Measurements from ENCODE around the gene ZRANB3.
"Not testable (repeated sequence)": the region's sequence is repeated elsewhere in the genome, so short reads cannot be mapped to it uniquely, and the experiment has no call there.

The ZRANB3 gene

GRCh38 chr2:135490376-135490775 is 40.6 kb downstream of the ZRANB3 start:
- DNase-seq (ENCODE audit: low read depth in 2 of 2), result no peak

GRCh38 chr2:135485441-135485840 is 45.6 kb downstream of the ZRANB3 start:
- no peak for DNase-seq (ENCODE audit: low read depth in 2 of 2)

GRCh38 chr2:135475128-135475527 is 55.9 kb downstream of the ZRANB3 start:
- no peak for DNase-seq (ENCODE audit: low read depth in 2 of 2)

GRCh38 chr2:135473567-135473966 is 57.5 kb downstream of the ZRANB3 start:
- no peak for DNase-seq (ENCODE audit: low read depth in 2 of 2)

- no peak for DNase-seq (ENCODE audit: low read depth in 2 of 2)
These were observed 59.9 kb downstream of the ZRANB3 start for GRCh38 chr2:135471106-135471505.

- DNase-seq (ENCODE audit: low read depth in 2 of 2), result no peak
These were observed 73.7 kb downstream of the ZRANB3 start for GRCh38 chr2:135457279-135457678.

GRCh38 chr2:135456835-135457234 is 74.2 kb downstream of the ZRANB3 start:
- DNase-seq (ENCODE audit: low read depth in 2 of 2), result no peak

GRCh38 chr2:135456431-135456830 is 74.6 kb downstream of the ZRANB3 start:
- no peak for DNase-seq (ENCODE audit: low read depth in 2 of 2)

- no peak for DNase-seq (ENCODE audit: low read depth in 2 of 2)
These were observed 76.4 kb downstream of the ZRANB3 start for GRCh38 chr2:135454608-135455007.

- DNase-seq (ENCODE audit: low read depth in 2 of 2), result not testable (repeated sequence)
These were observed 78.0 kb downstream of the ZRANB3 start for GRCh38 chr2:135453027-135453426.

GRCh38 chr2:135451966-135452365 is 79.1 kb downstream of the ZRANB3 start:
- no peak for DNase-seq (ENCODE audit: low read depth in 2 of 2)

- DNase-seq (ENCODE audit: low read depth in 2 of 2), result not testable (repeated sequence)
These were observed 88.0 kb downstream of the ZRANB3 start for GRCh38 chr2:135443013-135443412.

GRCh38 chr2:135435155-135435554 is 95.9 kb downstream of the ZRANB3 start:
- DNase-seq (ENCODE audit: low read depth in 2 of 2), result not testable (repeated sequence)

- DNase-seq (ENCODE audit: low read depth in 2 of 2), result no peak
These were observed 106.2 kb downstream of the ZRANB3 start for GRCh38 chr2:135424849-135425248.

- no peak for DNase-seq (ENCODE audit: low read depth in 2 of 2)
These were observed 108.1 kb downstream of the ZRANB3 start for GRCh38 chr2:135422898-135423297.

GRCh38 chr2:135411646-135412045 is 119.4 kb downstream of the ZRANB3 start:
- no peak for DNase-seq (ENCODE audit: low read depth in 2 of 2)

GRCh38 chr2:135409436-135409835 is 121.6 kb downstream of the ZRANB3 start:
- DNase-seq (ENCODE audit: low read depth in 2 of 2), result no peak

- not testable (repeated sequence) for DNase-seq (ENCODE audit: low read depth in 2 of 2)
These were observed 134.8 kb downstream of the ZRANB3 start for GRCh38 chr2:135396259-135396658.

- no peak for DNase-seq (ENCODE audit: low read depth in 2 of 2)
These were observed 144.0 kb downstream of the ZRANB3 start for GRCh38 chr2:135386993-135387392.

- DNase-seq (ENCODE audit: low read depth in 2 of 2), result no peak
These were observed 152.4 kb downstream of the ZRANB3 start for GRCh38 chr2:135378591-135378990.

GRCh38 chr2:135373702-135374101 is 157.3 kb downstream of the ZRANB3 start:
- DNase-seq (ENCODE audit: low read depth in 2 of 2), result no peak

GRCh38 chr2:135349941-135350340 is 181.1 kb downstream of the ZRANB3 start:
- DNase-seq (ENCODE audit: low read depth in 2 of 2), result no peak

- not testable (repeated sequence) for DNase-seq (ENCODE audit: low read depth in 2 of 2)
These were observed 182.8 kb downstream of the ZRANB3 start for GRCh38 chr2:135348096-135348704.

- DNase-seq (ENCODE audit: low read depth in 2 of 2), result no peak
These were observed 193.9 kb downstream of the ZRANB3 start for GRCh38 chr2:135337071-135337470.

Measured in stimulated activated CD4-positive, alpha-beta T cell treated with anti-CD3 and anti-CD28 coated beads, Interleukin-12 subunit alpha, Interleukin-12 subunit beta, amount 100 ng/mL, for 24 hours (primary cell).